Thoracic aorta (tissue), 2 donors: Measurements from ENCODE around the gene CHST12. TPM values are rescaled to one million over a fixed set of nuclear protein-coding genes. Genes with fewer than 3 reads are reported as not detected.

Source experiments
- ATAC-seq: fragments of 150-250 bp; one replicate; pipeline ENCODE4 v1.8.0; 2017; ENCODE audit warnings: low read depth; ENCODE audit not compliant: insufficient number of reproducible peaks, low FRiP score
- DNase-seq: peaks from one replicate; pipeline ENCODE4 v3.0.0-alpha.2; 2020; ENCODE audit warnings: low spot score
- H3K27ac ChIP-seq, 2 donors: fragments of 200-600 bp; sonication (generic); 1 replicate in 1 of 2; 2 replicates in 1 of 2; pipeline ENCODE4 v1.5.1; 2016; ENCODE audit warnings: mild to moderate bottlenecking in 2 of 2, moderate library complexity in 2 of 2
- H3K27me3 ChIP-seq: fragments of 200-600 bp; sonication (generic); replicated peaks from 2 replicates; pipeline ENCODE4 v1.6.0; 2016; ENCODE audit warnings: mild to moderate bottlenecking; ENCODE audit not compliant: insufficient read depth
- H3K36me3 ChIP-seq: fragments of 200-600 bp; sonication (generic); one replicate; pipeline ENCODE4 v1.5.1; 2016
- H3K4me1 ChIP-seq, 2 donors: fragments of 200-600 bp; sonication (generic); 1 replicate in 1 of 2; 2 replicates in 1 of 2; pipeline versions ENCODE4 v1.5.1 to v1.6.0; 2016; ENCODE audit warnings: low read depth in 2 of 2, mild to moderate bottlenecking in 1 of 2; ENCODE audit not compliant: control insufficient read depth in 1 of 2
- H3K4me3 ChIP-seq: fragments of 200-600 bp; sonication (generic); 2 replicates; pipeline ENCODE4 v1.5.1; 2016; ENCODE audit warnings: mild to moderate bottlenecking
- H3K9me3 ChIP-seq: fragments of 200-600 bp; sonication (generic); 2 replicates; pipeline ENCODE4 v1.5.1; 2016
- total RNA-seq, 2 donors: library from RNA; depleted of rRNA; stranded (reverse); fragments of >200 nt; gene quantifications; one replicate each; pipeline versions ENCODE4 v1.1.0 to v1.2.3, GENCODE V29; 2016
- TF ChIP-seq, protein P1 (sequence below): fragments of 200-600 bp; sonication (generic); IDR thresholded peaks from one replicate; pipeline ENCODE4 v1.5.1; 2019; ENCODE audit warnings: antibody characterized with exemption

Gene CHST12
- total RNA-seq, 2 donors from 2014 or later = 18.7 to 19.1 TPM

DNA sequence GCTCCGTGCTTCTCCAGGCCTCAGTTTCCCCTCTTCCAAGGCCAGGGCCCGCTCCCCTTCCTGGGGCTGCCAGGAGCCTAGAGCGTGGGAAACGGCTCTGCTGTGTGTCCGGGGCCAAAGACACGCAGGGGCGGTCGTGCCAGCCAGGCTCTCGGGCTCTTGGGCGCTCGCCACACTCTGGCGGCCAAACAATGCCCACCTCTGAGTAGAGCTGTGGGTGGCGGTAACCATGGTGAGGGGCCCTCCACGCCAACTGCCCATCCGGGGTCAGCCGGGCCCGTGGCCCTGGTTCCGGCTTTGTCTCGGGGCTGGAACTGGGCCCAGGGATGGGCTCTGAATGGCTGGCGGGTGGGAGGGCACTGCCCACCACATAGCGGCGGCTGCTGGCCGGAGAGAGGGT lies 56.8 kb downstream of the CHST12 start:
- TF ChIP-seq, protein P1, sequence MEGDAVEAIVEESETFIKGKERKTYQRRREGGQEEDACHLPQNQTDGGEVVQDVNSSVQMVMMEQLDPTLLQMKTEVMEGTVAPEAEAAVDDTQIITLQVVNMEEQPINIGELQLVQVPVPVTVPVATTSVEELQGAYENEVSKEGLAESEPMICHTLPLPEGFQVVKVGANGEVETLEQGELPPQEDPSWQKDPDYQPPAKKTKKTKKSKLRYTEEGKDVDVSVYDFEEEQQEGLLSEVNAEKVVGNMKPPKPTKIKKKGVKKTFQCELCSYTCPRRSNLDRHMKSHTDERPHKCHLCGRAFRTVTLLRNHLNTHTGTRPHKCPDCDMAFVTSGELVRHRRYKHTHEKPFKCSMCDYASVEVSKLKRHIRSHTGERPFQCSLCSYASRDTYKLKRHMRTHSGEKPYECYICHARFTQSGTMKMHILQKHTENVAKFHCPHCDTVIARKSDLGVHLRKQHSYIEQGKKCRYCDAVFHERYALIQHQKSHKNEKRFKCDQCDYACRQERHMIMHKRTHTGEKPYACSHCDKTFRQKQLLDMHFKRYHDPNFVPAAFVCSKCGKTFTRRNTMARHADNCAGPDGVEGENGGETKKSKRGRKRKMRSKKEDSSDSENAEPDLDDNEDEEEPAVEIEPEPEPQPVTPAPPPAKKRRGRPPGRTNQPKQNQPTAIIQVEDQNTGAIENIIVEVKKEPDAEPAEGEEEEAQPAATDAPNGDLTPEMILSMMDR = no peak
- no peak overlapping the region for H3K27ac ChIP-seq
- ATAC-seq (no peak), DNase-seq (no peak)
- H3K9me3 ChIP-seq = no peaks in the 10 kb centered on the region
- no peaks in the 10 kb centered on the region for H3K36me3 ChIP-seq
- no peak overlapping the region for H3K4me3 ChIP-seq
- H3K4me1 ChIP-seq = no peaks in the 10 kb centered on the region
- H3K27me3 ChIP-seq = no peaks in the 10 kb centered on the region

- TF ChIP-seq, protein P1 = no peak
- DNase-seq (no peak), ATAC-seq (no peak)
- Histone ChIP-seq H3K27ac (no peak overlapping the region), H3K4me3 (no peak overlapping the region), H3K4me1 (no peaks in the 10 kb centered on the region), H3K9me3 (no peaks in the 10 kb centered on the region), H3K27me3 (no peaks in the 10 kb centered on the region), H3K36me3 (no peaks in the 10 kb centered on the region)
These were observed 57.2 kb downstream of the CHST12 start for GRCh38 chr7:2460641-2461040.

DNA sequence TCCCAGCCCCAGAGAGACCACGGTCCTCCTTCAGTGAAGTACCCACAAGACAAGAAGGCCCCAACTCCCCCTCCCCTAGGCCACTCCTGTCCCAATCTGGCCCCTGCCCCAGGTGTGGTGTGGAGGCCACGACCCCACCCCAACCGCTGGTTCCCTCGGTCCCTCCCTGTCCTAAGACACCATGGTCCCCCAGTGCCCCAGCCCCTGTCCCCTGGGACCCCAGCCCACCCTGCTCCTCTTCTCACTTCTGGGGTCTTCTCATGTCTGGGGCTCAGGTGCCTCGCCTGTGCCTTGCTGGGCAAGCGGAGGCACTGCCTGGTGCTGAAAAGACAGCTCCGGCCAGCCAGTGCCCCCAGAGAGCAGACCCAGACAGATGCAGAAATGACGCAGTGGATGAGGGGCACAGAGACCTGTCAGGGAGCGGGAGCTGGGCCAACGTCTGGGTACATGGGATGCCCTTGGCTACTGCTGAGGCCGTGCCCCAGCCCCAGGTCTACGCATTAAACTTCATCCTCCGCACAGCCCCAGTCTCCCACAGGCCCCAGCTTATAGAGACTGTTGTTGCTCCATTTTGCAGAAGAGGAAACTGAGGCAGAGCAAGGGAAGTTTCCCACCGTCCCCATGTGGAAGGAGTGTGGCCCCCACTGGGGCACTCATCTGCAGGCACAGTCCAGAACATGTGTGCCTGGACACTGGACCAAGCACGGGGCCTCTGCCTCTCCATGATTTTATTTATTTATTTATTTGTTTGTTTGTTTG lies 58.0 kb downstream of the CHST12 start:
- H3K9me3 ChIP-seq = no peaks in the 10 kb centered on the region
- no peaks in the 10 kb centered on the region for H3K27me3 ChIP-seq
- ATAC-seq = no peak
- no peaks in the 10 kb centered on the region for H3K36me3 ChIP-seq
- TF ChIP-seq, protein P1 = no peak
- H3K27ac ChIP-seq = no peak overlapping the region
- no peak overlapping the region for H3K4me3 ChIP-seq
- H3K4me1 ChIP-seq = no peaks in the 10 kb centered on the region
- no peak for DNase-seq

DNA sequence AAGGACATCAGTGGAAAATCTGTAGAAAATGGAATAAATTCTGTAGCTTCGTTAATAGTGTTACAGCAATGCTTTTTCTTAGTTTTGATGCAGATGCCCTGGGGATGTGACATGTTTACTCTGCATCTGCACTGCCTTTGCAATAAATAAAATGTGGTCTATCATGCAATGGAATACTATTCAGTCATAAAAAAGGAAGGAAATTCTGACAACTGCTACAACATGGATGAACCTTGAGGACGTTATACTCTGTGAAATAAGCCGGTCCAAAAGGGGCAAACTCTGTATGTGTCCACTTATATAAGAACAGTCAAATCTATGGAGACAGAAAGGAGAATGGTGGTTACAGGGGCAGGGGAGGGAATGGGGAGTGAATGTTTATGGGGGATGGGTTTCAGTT lies 59.3 kb downstream of the CHST12 start:
- Histone ChIP-seq H3K27me3 (no peaks in the 10 kb centered on the region), H3K4me1 (no peaks in the 10 kb centered on the region), H3K9me3 (no peaks in the 10 kb centered on the region), H3K27ac (no peak overlapping the region), H3K4me3 (no peak overlapping the region), H3K36me3 (no peaks in the 10 kb centered on the region)
- DNase-seq (no peak), ATAC-seq (no peak)
- TF ChIP-seq, protein P1 = no peak

DNA sequence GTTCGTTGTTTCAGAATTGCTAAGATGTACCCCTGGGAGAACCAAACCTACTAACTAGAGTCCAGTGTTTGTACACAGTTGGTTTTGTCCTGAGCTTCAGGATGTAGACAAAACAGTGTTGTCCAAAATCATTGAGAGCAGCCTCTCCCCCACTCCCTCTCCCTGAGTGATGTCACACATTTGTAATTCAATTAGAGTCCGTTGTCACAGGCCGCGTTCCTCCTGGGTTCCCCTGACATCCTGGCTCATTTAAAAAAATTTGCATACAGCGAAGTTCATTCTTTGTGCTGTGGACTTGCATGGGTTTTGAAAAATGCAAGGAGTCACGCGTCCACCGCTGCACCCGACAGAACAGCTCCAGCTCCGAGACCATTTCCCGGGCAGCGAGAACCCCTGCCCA lies 62.5 kb downstream of the CHST12 start:
- no peaks in the 10 kb centered on the region for H3K4me1 ChIP-seq
- no peak for ATAC-seq
- TF ChIP-seq, protein P1 = no peak
- H3K9me3 ChIP-seq = no peaks in the 10 kb centered on the region
- DNase-seq = no peak
- H3K36me3 ChIP-seq = no peaks in the 10 kb centered on the region
- H3K4me3 ChIP-seq = no peak overlapping the region
- no peak overlapping the region for H3K27ac ChIP-seq
- H3K27me3 ChIP-seq = no peaks in the 10 kb centered on the region
